ENCODE results near the gene DCANP1.

GRCh38 chr5:135478938-135479337, 31.8 kb upstream of the DCANP1 start:
- no peak for TF ChIP-seq EZH2 (IDR thresholded peaks at IDR 0.05)
- TF ChIP-seq POLR2AphosphoS5 (IDR thresholded peaks at IDR 0.05; ENCODE audit: borderline replicate concordance, low read depth, low read length): no peak
- no peak for TF ChIP-seq FOXP2 (optimal IDR thresholded peaks at IDR 0.05; ENCODE audit: control extremely low read depth, extremely low read length, insufficient read depth)
